ENCODE data around the gene ENTPD5.

The ENTPD5 gene

GRCh38 chr14:74048281-74048680, 29.2 kb upstream of the ENTPD5 start:
- TF ChIP-seq FOXM1 (IDR thresholded peaks at IDR 0.05; ENCODE audit: borderline replicate concordance) = no peak
- no peak for TF ChIP-seq LEF1 (IDR thresholded peaks at IDR 0.05; ENCODE audit: borderline replicate concordance)
- TF ChIP-seq TARDBP (IDR thresholded peaks at IDR 0.05) = no peak
- no peak for TF ChIP-seq ARNT (IDR thresholded peaks at IDR 0.05)
- TF ChIP-seq HDGF (IDR thresholded peaks at IDR 0.05; ENCODE audit: borderline replicate concordance) = no peak
- TF ChIP-seq L3MBTL2 (conservative IDR thresholded peaks at IDR 0.05) = no peak
- TF ChIP-seq NFRKB (IDR thresholded peaks at IDR 0.05) = no peak
- no peak for TF ChIP-seq FOXA1 (IDR thresholded peaks at IDR 0.05)
- no peak for TF ChIP-seq FOXK2 (IDR thresholded peaks at IDR 0.05)
- no peak for TF ChIP-seq CTBP1 (IDR thresholded peaks at IDR 0.05; ENCODE audit: borderline replicate concordance)
- no peak for TF ChIP-seq BHLHE40 (IDR thresholded peaks at IDR 0.05; ENCODE audit: borderline replicate concordance)
- no peak for TF ChIP-seq ZNF384 (IDR thresholded peaks at IDR 0.05)
- TF ChIP-seq PKNOX1 (IDR thresholded peaks at IDR 0.05) = no peak
- no peak for TF ChIP-seq SP1 (IDR thresholded peaks at IDR 0.05)
- no peak for TF ChIP-seq SUZ12 (IDR thresholded peaks at IDR 0.05)
- no peak for TF ChIP-seq ELF4 (IDR thresholded peaks at IDR 0.05)
- ChIA-PET CTCF (interaction anchor here (1.4 kb wide), 1 partner anchor 13 kb away, joined by 3 read pairs; no protein-coding TSS in a partner anchor), POLR2A (no interaction called here)
- DNase-seq (ENCODE audit: extremely low spot score) = peak; percentile 17

GRCh38 chr14:74045522-74045921, 26.4 kb upstream of the ENTPD5 start:
- no peak for DNase-seq (ENCODE audit: extremely low spot score)
- TF ChIP-seq HDGF (IDR thresholded peaks at IDR 0.05; ENCODE audit: borderline replicate concordance) = no peak
- no peak for TF ChIP-seq FOXK2 (IDR thresholded peaks at IDR 0.05)
- TF ChIP-seq L3MBTL2 (conservative IDR thresholded peaks at IDR 0.05) = no peak
- TF ChIP-seq PKNOX1 (IDR thresholded peaks at IDR 0.05) = no peak
- TF ChIP-seq SUZ12 (IDR thresholded peaks at IDR 0.05) = no peak
- no peak for TF ChIP-seq NFRKB (IDR thresholded peaks at IDR 0.05)
- no peak for TF ChIP-seq ARNT (IDR thresholded peaks at IDR 0.05)
- TF ChIP-seq TARDBP (IDR thresholded peaks at IDR 0.05) = no peak
- no peak for TF ChIP-seq SP1 (IDR thresholded peaks at IDR 0.05)
- TF ChIP-seq FOXM1 (IDR thresholded peaks at IDR 0.05; ENCODE audit: borderline replicate concordance) = no peak
- no peak for TF ChIP-seq LEF1 (IDR thresholded peaks at IDR 0.05; ENCODE audit: borderline replicate concordance)
- no peak for TF ChIP-seq CTBP1 (IDR thresholded peaks at IDR 0.05; ENCODE audit: borderline replicate concordance)
- CTCF ChIA-PET = no interaction called here
- POLR2A ChIA-PET = no interaction called here

- POLR2A ChIA-PET = no interaction called here
- TF ChIP-seq FOXM1 (IDR thresholded peaks at IDR 0.05; ENCODE audit: borderline replicate concordance) (no peak), CTBP1 (IDR thresholded peaks at IDR 0.05; ENCODE audit: borderline replicate concordance) (no peak), ELF4 (IDR thresholded peaks at IDR 0.05) (no peak), TARDBP (IDR thresholded peaks at IDR 0.05) (no peak), SP1 (IDR thresholded peaks at IDR 0.05) (no peak), LEF1 (IDR thresholded peaks at IDR 0.05; ENCODE audit: borderline replicate concordance) (no peak), ZNF384 (IDR thresholded peaks at IDR 0.05) (no peak), NFRKB (IDR thresholded peaks at IDR 0.05) (no peak), PKNOX1 (IDR thresholded peaks at IDR 0.05) (no peak), FOXA1 (IDR thresholded peaks at IDR 0.05) (no peak), BHLHE40 (IDR thresholded peaks at IDR 0.05; ENCODE audit: borderline replicate concordance) (no peak), L3MBTL2 (conservative IDR thresholded peaks at IDR 0.05) (no peak), SUZ12 (IDR thresholded peaks at IDR 0.05) (no peak), FOXK2 (IDR thresholded peaks at IDR 0.05) (no peak), HDGF (IDR thresholded peaks at IDR 0.05; ENCODE audit: borderline replicate concordance) (no peak), ARNT (IDR thresholded peaks at IDR 0.05) (no peak)
- CTCF ChIA-PET = no interaction called here
- no peak for DNase-seq (ENCODE audit: extremely low spot score)
Measured at GRCh38 chr14:74042296-74042695, 23.2 kb upstream of the ENTPD5 start.

GRCh38 chr14:74038020-74038859, 19.2 kb upstream of the ENTPD5 start:
- CTCF ChIA-PET = interaction anchor here (0.7 kb wide), 1 partner anchor 309 kb away, joined by 4 read pairs; no protein-coding TSS in a partner anchor
- POLR2A ChIA-PET = no interaction called here
- DNase-seq (ENCODE audit: extremely low spot score) = peak; percentile 33
- TF ChIP-seq CTBP1 (IDR thresholded peaks at IDR 0.05; ENCODE audit: borderline replicate concordance) (no peak), HDGF (IDR thresholded peaks at IDR 0.05; ENCODE audit: borderline replicate concordance) (no peak), BHLHE40 (IDR thresholded peaks at IDR 0.05; ENCODE audit: borderline replicate concordance) (no peak), L3MBTL2 (conservative IDR thresholded peaks at IDR 0.05) (no peak), FOXA1 (IDR thresholded peaks at IDR 0.05) (no peak), ZNF384 (IDR thresholded peaks at IDR 0.05) (no peak), TARDBP (IDR thresholded peaks at IDR 0.05) (no peak), PKNOX1 (IDR thresholded peaks at IDR 0.05) (no peak), SP1 (IDR thresholded peaks at IDR 0.05) (no peak), NFRKB (IDR thresholded peaks at IDR 0.05) (no peak), ARNT (IDR thresholded peaks at IDR 0.05) (no peak), FOXK2 (IDR thresholded peaks at IDR 0.05) (no peak), FOXM1 (IDR thresholded peaks at IDR 0.05; ENCODE audit: borderline replicate concordance) (no peak), ELF4 (IDR thresholded peaks at IDR 0.05) (no peak), SUZ12 (IDR thresholded peaks at IDR 0.05) (no peak), LEF1 (IDR thresholded peaks at IDR 0.05; ENCODE audit: borderline replicate concordance) (no peak)

- POLR2A ChIA-PET = interaction anchor here (0.6 to 1.0 kb wide), 2 partner anchors 16 to 184 kb away, joined by 3 to 4 read pairs; partner anchors contain the start of genes BBOF1, ENTPD5 and PTGR2
- CTCF ChIA-PET = interaction anchor here (0.6 kb wide), 1 partner anchor 136 kb away, joined by 3 read pairs; no protein-coding TSS in a partner anchor
- no peak for TF ChIP-seq ELF4 (IDR thresholded peaks at IDR 0.05)
- TF ChIP-seq ARNT (IDR thresholded peaks at IDR 0.05) = no peak
- no peak for TF ChIP-seq FOXM1 (IDR thresholded peaks at IDR 0.05; ENCODE audit: borderline replicate concordance)
- no peak for TF ChIP-seq FOXK2 (IDR thresholded peaks at IDR 0.05)
- no peak for TF ChIP-seq TARDBP (IDR thresholded peaks at IDR 0.05)
- no peak for TF ChIP-seq FOXA1 (IDR thresholded peaks at IDR 0.05)
- no peak for TF ChIP-seq L3MBTL2 (conservative IDR thresholded peaks at IDR 0.05)
- no peak for TF ChIP-seq SUZ12 (IDR thresholded peaks at IDR 0.05)
- TF ChIP-seq SP1 (IDR thresholded peaks at IDR 0.05) = no peak
- no peak for TF ChIP-seq BHLHE40 (IDR thresholded peaks at IDR 0.05; ENCODE audit: borderline replicate concordance)
- no peak for TF ChIP-seq ZNF384 (IDR thresholded peaks at IDR 0.05)
- no peak for TF ChIP-seq CTBP1 (IDR thresholded peaks at IDR 0.05; ENCODE audit: borderline replicate concordance)
- TF ChIP-seq LEF1 (IDR thresholded peaks at IDR 0.05; ENCODE audit: borderline replicate concordance) = no peak
- TF ChIP-seq HDGF (IDR thresholded peaks at IDR 0.05; ENCODE audit: borderline replicate concordance) = no peak
- DNase-seq (ENCODE audit: extremely low spot score) = no peak
Measured at GRCh38 chr14:74035556-74035955, 16.5 kb upstream of the ENTPD5 start.

Data from HEK293T (cell line).